Skeletal muscle tissue (tissue), 4 donors: Measurements from ENCODE around the gene HOTAIR. TPM values are rescaled to one million over a fixed set of nuclear protein-coding genes. Genes with fewer than 3 reads are reported as not detected.

Experiments used
- H3K27ac ChIP-seq: one replicate; pipeline ENCODE4 v1.7.0; 2013; ENCODE audit warnings: mild to moderate bottlenecking, low read depth, low read length, inconsistent platforms
- H3K27me3 ChIP-seq, 3 donors: one replicate each; pipeline ENCODE4 v1.7.0; 2013; ENCODE audit warnings: low read length in 3 of 3; ENCODE audit not compliant: control insufficient read depth in 3 of 3, insufficient read depth in 3 of 3
- H3K36me3 ChIP-seq, 3 donors: one replicate each; pipeline ENCODE4 v1.7.0; 2013; ENCODE audit warnings: low read length in 3 of 3; ENCODE audit not compliant: control insufficient read depth in 3 of 3, insufficient read depth in 3 of 3
- H3K4me1 ChIP-seq, 3 donors: one replicate each; pipeline ENCODE4 v1.7.0; 2013; ENCODE audit warnings: low read length in 3 of 3, mild to moderate bottlenecking in 3 of 3; ENCODE audit not compliant: control insufficient read depth in 3 of 3, insufficient read depth in 3 of 3
- H3K4me3 ChIP-seq, 3 donors: one replicate each; pipeline ENCODE4 v1.7.0; 2013; ENCODE audit warnings: low read length in 3 of 3
- H3K9ac ChIP-seq, 3 donors: one replicate each; pipeline ENCODE4 v1.7.0; 2013; ENCODE audit warnings: low read length in 3 of 3, mild to moderate bottlenecking in 3 of 3, moderate library complexity in 2 of 3, low read depth in 1 of 3
- H3K9me3 ChIP-seq, 3 donors: one replicate each; pipeline ENCODE4 v1.7.0; 2013; ENCODE audit warnings: low read length in 3 of 3; ENCODE audit not compliant: control insufficient read depth in 3 of 3
- total RNA-seq: library from RNA; depleted of rRNA; stranded (reverse); fragments of >200 nt; gene quantifications from one replicate; pipeline ENCODE4 v1.2.3, GENCODE V29; 2014
- donor health status: Osteomylitis.

Gene HOTAIR
- total RNA-seq, 1 donor from 2014 or later: 2.1 TPM

GRCh38 chr12:53956914-53957536 is 17.7 kb downstream of the HOTAIR start:
- H3K27ac ChIP-seq: no peak overlapping the region
- peaks cover 0 to 14% (median 4%) of the 10 kb centered on the region in 3 donors for H3K4me1 ChIP-seq
- no peak overlapping the region for H3K4me3 ChIP-seq
- H3K9ac ChIP-seq: no peak overlapping the region
- no peaks in the 10 kb centered on the region for H3K9me3 ChIP-seq
- H3K36me3 ChIP-seq: no peaks in the 10 kb centered on the region
- peaks cover 88 to 97% (median 93%) of the 10 kb centered on the region in 3 donors for H3K27me3 ChIP-seq

GRCh38 chr12:53956251-53956887 is 18.4 kb downstream of the HOTAIR start:
- Histone ChIP-seq H3K4me1 (peaks cover 0 to 8% (median 3%) of the 10 kb centered on the region in 3 donors), H3K9me3 (no peaks in the 10 kb centered on the region), H3K36me3 (no peaks in the 10 kb centered on the region), H3K9ac (no peak overlapping the region), H3K27ac (no peak overlapping the region), H3K27me3 (peaks cover 88 to 97% (median 93%) of the 10 kb centered on the region in 3 donors), H3K4me3 (no peak overlapping the region)

- Histone ChIP-seq H3K27ac (no peak overlapping the region), H3K36me3 (no peaks in the 10 kb centered on the region), H3K9ac (no peak overlapping the region), H3K4me1 (peaks cover 0 to 3% (median 3%) of the 10 kb centered on the region in 3 donors), H3K27me3 (peaks cover 87 to 97% (median 93%) of the 10 kb centered on the region in 3 donors), H3K9me3 (no peaks in the 10 kb centered on the region), H3K4me3 (no peak overlapping the region)
Observed at GRCh38 chr12:53955776-53956250, 18.9 kb downstream of the HOTAIR start.

- peaks cover 0 to 3% (median 3%) of the 10 kb centered on the region in 3 donors for H3K4me1 ChIP-seq
- peak overlapping the region in 1 of 3 donors; percentile 45 for H3K9ac ChIP-seq
- H3K27ac ChIP-seq: no peak overlapping the region
- H3K27me3 ChIP-seq: peaks cover 87 to 97% (median 93%) of the 10 kb centered on the region in 3 donors
- no peaks in the 10 kb centered on the region for H3K36me3 ChIP-seq
- H3K9me3 ChIP-seq: no peaks in the 10 kb centered on the region
- H3K4me3 ChIP-seq: peak overlapping the region in 2 of 3 donors; percentile 29 to 45
Observed at GRCh38 chr12:53955036-53955775, 19.5 kb downstream of the HOTAIR start.

- peak within 1 kb of the TSS in 2 of 3 donors; percentile 29 to 45 for H3K4me3 ChIP-seq
Observed at GRCh38 chr12:53954694-53955035, 20.1 kb downstream of the HOTAIR start, which contains the start of gene HOXC12. Gene HOXC12, plus strand, starts transcription at chr12:53954903. Its CDS starts 27 bp downstream, at chr12:53954930.

GRCh38 chr12:53953831-53954693 is 20.7 kb downstream of the HOTAIR start:
- Histone ChIP-seq H3K9me3 (no peaks in the 10 kb centered on the region), H3K27ac (no peak overlapping the region), H3K9ac (no peak overlapping the region), H3K27me3 (peaks cover 86 to 97% (median 93%) of the 10 kb centered on the region in 3 donors), H3K4me3 (no peak overlapping the region), H3K36me3 (no peaks in the 10 kb centered on the region), H3K4me1 (peaks cover 0 to 3% (median 3%) of the 10 kb centered on the region in 3 donors)

More at GRCh38 chr12:53954694-53955035, 20.1 kb downstream of the HOTAIR start, which contains the start of gene HOXC12:
- Histone ChIP-seq H3K9me3 (no peaks in the 10 kb centered on the region), H3K9ac (peak within 1 kb of the TSS in 1 of 3 donors; percentile 45), H3K27me3 (peaks cover 86 to 97% (median 93%) of the 10 kb centered on the region in 3 donors), H3K36me3 (no peaks in the 10 kb centered on the region), H3K27ac (no peak within 1 kb of the TSS), H3K4me1 (peaks cover 0 to 3% (median 3%) of the 10 kb centered on the region in 3 donors)

- H3K27ac ChIP-seq: no peak overlapping the region
- H3K27me3 ChIP-seq: peaks cover 86 to 96% (median 86%) of the 10 kb centered on the region in 3 donors
- H3K4me3 ChIP-seq: no peak overlapping the region
- no peaks in the 10 kb centered on the region for H3K9me3 ChIP-seq
- H3K9ac ChIP-seq: no peak overlapping the region
- H3K36me3 ChIP-seq: no peaks in the 10 kb centered on the region
- peaks cover 0 to 3% (median 3%) of the 10 kb centered on the region in 3 donors for H3K4me1 ChIP-seq
Observed at GRCh38 chr12:53952871-53953734, 21.7 kb downstream of the HOTAIR start.

- Histone ChIP-seq H3K9me3 (no peaks in the 10 kb centered on the region), H3K36me3 (no peaks in the 10 kb centered on the region), H3K4me3 (no peak overlapping the region), H3K4me1 (peaks cover 0 to 3% (median 3%) of the 10 kb centered on the region in 3 donors), H3K27me3 (peaks cover 78 to 94% (median 78%) of the 10 kb centered on the region in 3 donors), H3K27ac (no peak overlapping the region), H3K9ac (no peak overlapping the region)
Observed at GRCh38 chr12:53952335-53952694, 22.4 kb downstream of the HOTAIR start.
